GM18519 (cell line): Measurements from ENCODE around the gene GNG3.
A peak's percentile ranks its signal among the peaks of the same experiment; 100 is the strongest.
"Not testable (repeated sequence)": the region's sequence is repeated elsewhere in the genome, so short reads cannot be mapped to it uniquely, and the experiment has no call there.

Experiments
- ATAC-seq: cut with Tn5 transposase; IDR thresholded peaks from one replicate; pipeline ENCODE4 v1.9.1; 2021; ENCODE audit warnings: mild to moderate bottlenecking, moderate library complexity; ENCODE audit not compliant: unreplicated experiment, low FRiP score

The GNG3 gene

GRCh38 chr11:62716206-62716605 is 8.7 kb downstream of the GNG3 start:
- ATAC-seq: no peak

- no peak for ATAC-seq
Measured at GRCh38 chr11:62716816-62717215, 9.3 kb downstream of the GNG3 start.

- no peak for ATAC-seq
Measured at GRCh38 chr11:62719302-62719978, 12.0 kb downstream of the GNG3 start.

- no peak for ATAC-seq
Measured at GRCh38 chr11:62721994-62722393, 14.5 kb downstream of the GNG3 start.

- ATAC-seq: no peak
Measured at GRCh38 chr11:62724171-62724570, 16.7 kb downstream of the GNG3 start.

GRCh38 chr11:62725646-62726045 is 18.2 kb downstream of the GNG3 start:
- ATAC-seq: no peak

GRCh38 chr11:62726156-62726914 is 18.9 kb downstream of the GNG3 start:
- ATAC-seq: no peak

GRCh38 chr11:62726915-62727164 is 19.4 kb downstream of the GNG3 start:
- no peak for ATAC-seq

GRCh38 chr11:62727165-62727871 is 19.8 kb downstream of the GNG3 start, which contains the start of gene HNRNPUL2:
Gene HNRNPUL2, minus strand, starts transcription at chr11:62727457. Its CDS starts 301 bp downstream, at chr11:62727156.
- peak; percentile 57 for ATAC-seq

GRCh38 chr11:62727872-62728170 is 20.3 kb downstream of the GNG3 start:
- ATAC-seq: peak; percentile 31

GRCh38 chr11:62728171-62728988 is 20.9 kb downstream of the GNG3 start, which contains the start of gene TTC9C:
Gene TTC9C, plus strand, starts transcription at chr11:62728486. Its CDS starts 363 bp downstream, at chr11:62728849.
- ATAC-seq: no peak

- ATAC-seq: not testable (repeated sequence)
Measured at GRCh38 chr11:62730076-62730475, 22.6 kb downstream of the GNG3 start.

- ATAC-seq: no peak
Measured at GRCh38 chr11:62732830-62733229, 25.4 kb downstream of the GNG3 start.

- no peak for ATAC-seq
Measured at GRCh38 chr11:62737196-62737595, 29.7 kb downstream of the GNG3 start.

GRCh38 chr11:62747475-62748160 is 40.1 kb downstream of the GNG3 start:
- ATAC-seq: no peak

- ATAC-seq: not testable (repeated sequence)
Measured at GRCh38 chr11:62749931-62750330, 42.5 kb downstream of the GNG3 start.

- no peak for ATAC-seq
Measured at GRCh38 chr11:62752177-62752785, 44.8 kb downstream of the GNG3 start.

- no peak for ATAC-seq
Measured at GRCh38 chr11:62752994-62753735, 45.7 kb downstream of the GNG3 start.
